Type B pancreatic cell (in vitro differentiated cells): ENCODE results near the gene AVPR2. TPM values are rescaled to one million over a fixed set of nuclear protein-coding genes. Genes with fewer than 3 reads are reported as not detected.

Experiments used
- DNase-seq: peaks from one replicate; pipeline ENCODE4 v3.0.0; 2021; ENCODE audit warnings: mixed read lengths; ENCODE audit not compliant: unreplicated experiment; ENCODE audit errors: extremely low spot score
- H3K27ac Mint-ChIP-seq: 2 replicates; pipeline ENCODE4 v1.8.0; 2021; ENCODE audit warnings: mild to moderate bottlenecking, mixed read lengths
- H3K27me3 Mint-ChIP-seq: 2 replicates; pipeline ENCODE4 v1.8.0; 2021; ENCODE audit warnings: mixed read lengths
- H3K36me3 Mint-ChIP-seq: 2 replicates; pipeline ENCODE4 v1.8.0; 2021; ENCODE audit warnings: mixed read lengths
- H3K4me1 Mint-ChIP-seq: one replicate; pipeline ENCODE4 v1.8.0; 2021; ENCODE audit warnings: mixed read lengths; ENCODE audit not compliant: unreplicated experiment
- H3K4me3 Mint-ChIP-seq: 2 replicates; pipeline ENCODE4 v1.8.0; 2021; ENCODE audit warnings: mild to moderate bottlenecking, mixed read lengths
- H3K9me3 Mint-ChIP-seq: 2 replicates; pipeline ENCODE4 v1.8.0; 2021; ENCODE audit warnings: mixed read lengths
- total RNA-seq: library from RNA; stranded (reverse); gene quantifications from 2 replicates; pipeline ENCODE4 v1.2.1, GENCODE V29; 2021; ENCODE audit warnings: low replicate concordance
- TF ChIP-seq, protein P1 (sequence below): fragments of 200-600 bp; sonication (generic); conservative IDR thresholded peaks from 2 replicates; pipeline ENCODE4 v1.5.0; 2021; ENCODE audit warnings: antibody characterized with exemption, mild to moderate bottlenecking

The AVPR2 gene
- total RNA-seq, 1 donor from 2014 or later: not detected

DNA sequence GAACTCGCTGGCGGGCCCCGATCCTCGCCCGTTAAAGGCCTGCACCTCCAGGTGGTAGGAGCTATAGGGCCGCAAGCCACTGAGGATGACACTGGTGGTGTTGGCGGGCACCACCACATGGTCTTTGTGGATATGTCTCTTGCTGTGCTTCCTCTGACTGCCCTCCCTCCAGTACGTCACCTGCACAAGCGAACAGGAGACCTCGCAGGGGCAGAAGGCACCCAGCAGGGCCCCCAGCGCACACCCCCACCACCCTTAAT is 39.2 kb upstream of the AVPR2 start:
- no peaks in the 10 kb centered on the region for H3K4me1 Mint-ChIP-seq
- H3K9me3 Mint-ChIP-seq: no peaks in the 10 kb centered on the region
- TF ChIP-seq, protein P1, sequence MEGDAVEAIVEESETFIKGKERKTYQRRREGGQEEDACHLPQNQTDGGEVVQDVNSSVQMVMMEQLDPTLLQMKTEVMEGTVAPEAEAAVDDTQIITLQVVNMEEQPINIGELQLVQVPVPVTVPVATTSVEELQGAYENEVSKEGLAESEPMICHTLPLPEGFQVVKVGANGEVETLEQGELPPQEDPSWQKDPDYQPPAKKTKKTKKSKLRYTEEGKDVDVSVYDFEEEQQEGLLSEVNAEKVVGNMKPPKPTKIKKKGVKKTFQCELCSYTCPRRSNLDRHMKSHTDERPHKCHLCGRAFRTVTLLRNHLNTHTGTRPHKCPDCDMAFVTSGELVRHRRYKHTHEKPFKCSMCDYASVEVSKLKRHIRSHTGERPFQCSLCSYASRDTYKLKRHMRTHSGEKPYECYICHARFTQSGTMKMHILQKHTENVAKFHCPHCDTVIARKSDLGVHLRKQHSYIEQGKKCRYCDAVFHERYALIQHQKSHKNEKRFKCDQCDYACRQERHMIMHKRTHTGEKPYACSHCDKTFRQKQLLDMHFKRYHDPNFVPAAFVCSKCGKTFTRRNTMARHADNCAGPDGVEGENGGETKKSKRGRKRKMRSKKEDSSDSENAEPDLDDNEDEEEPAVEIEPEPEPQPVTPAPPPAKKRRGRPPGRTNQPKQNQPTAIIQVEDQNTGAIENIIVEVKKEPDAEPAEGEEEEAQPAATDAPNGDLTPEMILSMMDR: no peak
- no peak for DNase-seq
- no peak overlapping the region for H3K27ac Mint-ChIP-seq
- no peaks in the 10 kb centered on the region for H3K36me3 Mint-ChIP-seq
- H3K27me3 Mint-ChIP-seq: no peaks in the 10 kb centered on the region
- no peak overlapping the region for H3K4me3 Mint-ChIP-seq

DNA sequence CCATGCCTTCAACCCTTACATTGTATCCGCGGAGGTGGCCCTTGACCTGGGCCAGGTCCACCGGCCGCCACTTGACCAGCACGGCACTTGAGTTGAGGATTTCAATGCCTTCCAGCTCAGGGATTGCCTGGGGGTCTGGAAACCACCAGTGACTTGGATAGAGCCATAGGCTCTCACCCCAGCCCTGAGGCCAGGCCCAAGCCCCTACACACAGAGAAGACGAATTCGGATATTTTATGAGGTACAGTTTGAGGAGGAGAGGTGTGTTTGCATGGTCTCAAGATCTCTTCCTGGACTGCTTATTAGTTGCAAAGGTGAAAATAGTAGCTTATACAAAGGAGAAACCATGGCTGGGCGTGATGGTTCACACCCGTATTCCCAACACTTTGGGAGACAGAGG is 38.8 kb upstream of the AVPR2 start:
- TF ChIP-seq, protein P1: no peak
- H3K36me3 Mint-ChIP-seq: no peaks in the 10 kb centered on the region
- no peaks in the 10 kb centered on the region for H3K4me1 Mint-ChIP-seq
- DNase-seq: no peak
- H3K9me3 Mint-ChIP-seq: no peaks in the 10 kb centered on the region
- no peak overlapping the region for H3K4me3 Mint-ChIP-seq
- H3K27ac Mint-ChIP-seq: no peak overlapping the region
- H3K27me3 Mint-ChIP-seq: no peaks in the 10 kb centered on the region

DNA sequence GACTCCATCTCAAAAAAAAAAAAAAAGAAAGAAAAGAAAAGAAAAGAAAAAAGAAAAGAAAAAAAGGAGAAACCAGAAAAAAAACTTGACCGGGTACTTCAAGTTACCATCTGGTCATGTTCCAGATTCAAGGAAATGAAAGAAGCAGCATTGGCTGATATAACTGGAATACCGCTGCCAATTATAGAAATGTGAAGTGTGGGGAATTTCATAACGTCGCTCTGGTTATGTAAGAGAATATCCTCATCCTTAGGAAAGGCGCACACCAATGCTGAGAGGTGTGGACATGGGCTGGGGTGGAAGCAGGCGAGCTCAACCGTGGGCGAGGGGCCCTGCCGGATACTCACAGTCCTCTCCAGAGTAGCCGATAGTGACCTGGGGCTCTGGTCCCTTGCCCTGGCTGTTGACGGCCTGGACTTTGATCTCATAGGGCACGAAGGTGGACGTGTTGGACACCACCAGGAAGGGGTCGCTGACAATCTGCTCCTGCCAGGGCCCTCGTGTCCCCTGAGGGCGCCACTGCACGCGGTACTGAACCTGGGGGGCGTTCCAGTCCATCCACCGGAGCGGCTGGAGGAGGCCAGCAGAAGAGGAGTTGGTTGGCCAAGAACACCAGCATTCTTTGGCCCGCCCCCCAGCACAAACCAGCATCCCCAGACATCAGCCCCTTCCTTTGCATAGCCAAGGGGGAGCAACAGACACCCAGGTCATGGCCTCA is 38.0 kb upstream of the AVPR2 start:
- H3K9me3 Mint-ChIP-seq: no peaks in the 10 kb centered on the region
- no peak overlapping the region for H3K4me3 Mint-ChIP-seq
- H3K27ac Mint-ChIP-seq: no peak overlapping the region

DNA sequence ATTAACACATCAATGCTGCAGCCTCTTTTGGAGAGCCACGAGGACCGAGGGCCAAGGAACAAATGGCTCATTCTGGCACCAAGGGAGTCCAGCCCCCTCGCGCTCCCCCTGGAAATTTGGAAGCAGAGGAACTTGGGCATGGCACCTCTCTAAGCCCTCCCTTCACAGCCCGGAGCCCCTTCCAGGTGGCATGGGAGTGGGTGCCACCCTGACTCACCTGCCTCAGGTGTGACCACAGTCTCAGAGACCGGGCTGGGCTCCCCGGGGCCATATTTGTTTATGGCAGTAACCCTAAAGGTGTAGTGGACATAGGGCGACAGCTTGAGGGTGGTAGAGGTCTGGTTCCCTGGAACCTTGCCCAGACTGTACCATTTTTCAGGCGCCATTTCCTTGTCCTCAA is 37.3 kb upstream of the AVPR2 start:
- Mint-ChIP-seq H3K4me1 (no peaks in the 10 kb centered on the region), H3K4me3 (no peak overlapping the region)

More for the DNA sequence above, 38.0 kb upstream of the AVPR2 start:
- Mint-ChIP-seq H3K27me3 (no peaks in the 10 kb centered on the region), H3K4me1 (no peaks in the 10 kb centered on the region), H3K36me3 (no peaks in the 10 kb centered on the region)
- no peak for DNase-seq
- TF ChIP-seq, protein P1: no peak

DNA sequence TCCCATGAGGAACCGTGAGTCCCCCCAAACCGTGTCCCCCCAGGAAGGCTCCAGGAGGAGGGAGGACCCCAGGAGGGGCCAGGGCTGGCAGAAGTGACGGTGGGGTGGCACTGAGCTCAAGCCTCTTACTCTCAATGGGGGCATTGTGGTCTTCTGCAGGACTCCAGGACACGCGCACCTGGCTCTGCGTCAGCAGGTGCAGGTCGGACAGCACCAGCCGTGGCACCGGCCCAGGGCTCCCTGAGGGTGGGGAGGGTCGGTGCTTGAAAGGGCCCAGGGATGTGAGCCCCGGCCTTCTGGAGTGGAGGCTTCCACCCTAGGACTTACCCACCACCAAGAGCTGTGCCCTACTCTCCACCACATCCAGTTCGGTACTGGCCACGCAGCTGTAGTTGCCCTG is 36.8 kb upstream of the AVPR2 start:
- no peaks in the 10 kb centered on the region for H3K36me3 Mint-ChIP-seq
- no peaks in the 10 kb centered on the region for H3K9me3 Mint-ChIP-seq

More for the DNA sequence above, 37.3 kb upstream of the AVPR2 start:
- Mint-ChIP-seq H3K36me3 (no peaks in the 10 kb centered on the region), H3K9me3 (no peaks in the 10 kb centered on the region), H3K27ac (no peak overlapping the region), H3K27me3 (no peaks in the 10 kb centered on the region)
- no peak for DNase-seq
- TF ChIP-seq, protein P1: no peak

More for the DNA sequence above, 36.8 kb upstream of the AVPR2 start:
- H3K27ac Mint-ChIP-seq: no peak overlapping the region
- DNase-seq: no peak
- no peak overlapping the region for H3K4me3 Mint-ChIP-seq
- no peaks in the 10 kb centered on the region for H3K4me1 Mint-ChIP-seq
- TF ChIP-seq, protein P1: no peak
- peaks cover 4% of the 10 kb centered on the region for H3K27me3 Mint-ChIP-seq
